ENCODE data around the gene RNGTT.

RNGTT gene

DNA sequence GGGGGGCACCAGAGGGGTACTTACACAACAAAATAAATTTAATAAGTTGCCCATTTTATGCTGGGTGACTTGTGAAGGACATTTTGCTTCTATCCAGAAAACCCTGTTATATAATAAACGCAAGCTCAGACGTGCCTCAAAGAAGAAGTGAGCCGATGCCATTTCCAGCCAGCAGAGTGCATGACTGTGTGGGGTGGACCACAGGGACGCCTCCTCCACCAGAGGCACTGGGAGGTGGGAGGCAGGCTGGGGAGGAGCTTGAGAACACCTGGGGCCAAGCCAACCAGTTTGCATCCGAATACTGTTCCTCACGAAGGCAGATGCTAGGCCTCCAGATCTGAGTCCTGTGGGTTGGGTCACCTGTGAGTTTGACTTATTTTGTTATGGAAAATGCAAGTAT lies 363.8 kb downstream of the RNGTT start:
- no peaks in the 10 kb centered on the region for H4K20me1 ChIP-seq
- no peak overlapping the region for H3K9ac ChIP-seq
- no peak for TF ChIP-seq Cebpa-rat (IDR thresholded peaks at IDR 0.05)
- 0 out of 2 replicates have a peak, but pooled peaks cover 6% of the 10 kb centered on the region for H3K9me3 ChIP-seq
- no peak overlapping the region for H3K4me3 ChIP-seq
- H3K27ac ChIP-seq = no peak overlapping the region
- peaks cover 38% of the 10 kb centered on the region for H3K4me1 ChIP-seq
- no peaks in the 10 kb centered on the region for H3K27me3 ChIP-seq
- H3K36me3 ChIP-seq = no peaks in the 10 kb centered on the region
- peak overlapping the region; percentile 54 for H3K4me2 ChIP-seq

DNA sequence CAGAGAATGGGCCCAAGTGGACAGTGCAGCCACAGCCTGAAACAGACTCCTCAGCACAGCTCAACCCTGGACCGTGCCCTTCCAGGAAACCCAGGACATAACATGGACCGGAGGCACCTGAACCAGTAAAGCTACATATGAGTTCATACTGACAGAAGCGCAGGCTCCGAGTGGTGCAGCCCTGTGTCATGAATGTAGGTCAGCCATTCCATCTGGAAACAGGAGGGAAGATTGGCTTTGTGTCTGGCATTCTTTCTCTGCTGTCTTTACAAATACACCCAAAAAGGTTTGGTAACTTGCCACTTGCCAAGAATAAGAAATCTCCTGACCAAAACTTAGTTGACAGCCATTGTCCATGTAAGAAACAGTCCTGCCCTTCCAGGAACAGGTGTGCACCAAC lies 366.6 kb downstream of the RNGTT start:
- no peak overlapping the region for H3K9ac ChIP-seq
- no peak overlapping the region for H3K4me2 ChIP-seq
- H3K4me3 ChIP-seq = no peak overlapping the region
- H3K4me1 ChIP-seq = peaks cover 52% of the 10 kb centered on the region
- H3K27ac ChIP-seq = no peak overlapping the region
- H3K36me3 ChIP-seq = no peaks in the 10 kb centered on the region
- no peaks in the 10 kb centered on the region for H4K20me1 ChIP-seq
- H3K27me3 ChIP-seq = no peaks in the 10 kb centered on the region
- no peak for TF ChIP-seq Cebpa-rat (IDR thresholded peaks at IDR 0.05)
- peaks cover 26% of the 10 kb centered on the region for H3K9me3 ChIP-seq

DNA sequence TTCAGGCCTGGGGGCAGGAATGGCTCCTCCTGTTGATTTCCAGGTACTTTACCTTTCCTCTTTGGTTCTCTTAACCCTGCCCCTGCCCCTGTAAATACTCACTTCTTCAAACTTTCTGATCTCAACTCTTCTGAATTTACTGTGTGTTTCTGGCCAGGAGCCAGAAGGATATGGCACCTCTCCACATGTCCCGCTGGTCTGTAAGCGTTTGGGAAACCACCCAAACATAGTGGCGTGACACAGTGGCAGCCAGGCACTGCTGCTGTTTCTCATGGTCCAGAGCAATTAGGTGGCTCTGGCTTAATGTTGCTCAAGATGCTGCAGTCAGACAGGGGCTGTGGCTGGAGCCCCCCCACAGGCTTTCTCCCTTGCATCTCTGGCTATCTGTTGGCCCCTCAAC lies 374.5 kb downstream of the RNGTT start:
- H3K9me3 ChIP-seq = peaks cover 39% of the 10 kb centered on the region
- no peak for TF ChIP-seq Cebpa-rat (IDR thresholded peaks at IDR 0.05)
- H4K20me1 ChIP-seq = no peaks in the 10 kb centered on the region
- peaks cover 52% of the 10 kb centered on the region for H3K4me1 ChIP-seq
- no peak overlapping the region; the same call in 1 of the 2 replicates for H3K9ac ChIP-seq
- H3K27me3 ChIP-seq = no peaks in the 10 kb centered on the region
- H3K27ac ChIP-seq = peak overlapping the region; percentile 69; the same call in 1 of the 2 replicates
- no peak overlapping the region for H3K4me3 ChIP-seq
- no peaks in the 10 kb centered on the region for H3K36me3 ChIP-seq
- peak overlapping the region; percentile 69 for H3K4me2 ChIP-seq

DNA sequence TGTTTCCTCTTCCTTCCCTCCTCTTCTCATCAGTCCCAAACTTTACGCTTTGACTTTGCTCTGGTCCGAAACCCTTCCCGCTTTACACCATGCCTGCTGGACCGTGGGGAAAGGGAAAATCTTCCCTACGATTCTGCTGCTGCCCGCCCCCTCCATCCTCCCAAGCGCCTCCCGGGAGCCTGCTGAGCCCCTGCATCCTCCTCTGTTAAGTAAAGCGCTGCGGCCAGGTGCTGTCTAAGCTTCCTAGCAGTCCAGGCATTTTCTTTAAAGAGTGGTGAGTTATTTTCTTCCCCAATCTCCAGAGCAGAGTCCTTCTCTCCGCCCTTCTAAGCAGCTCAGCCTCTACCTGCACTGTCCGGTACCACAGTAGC lies 376.3 kb downstream of the RNGTT start:
- Histone ChIP-seq H3K36me3 (no peaks in the 10 kb centered on the region), H3K4me1 (peaks cover 41% of the 10 kb centered on the region), H3K4me2 (no peak overlapping the region), H4K20me1 (no peaks in the 10 kb centered on the region), H3K4me3 (no peak overlapping the region), H3K9ac (no peak overlapping the region), H3K27me3 (no peaks in the 10 kb centered on the region), H3K27ac (no peak overlapping the region), H3K9me3 (peaks cover 35% of the 10 kb centered on the region)
- TF ChIP-seq Cebpa-rat (IDR thresholded peaks at IDR 0.05) = no peak

DNA sequence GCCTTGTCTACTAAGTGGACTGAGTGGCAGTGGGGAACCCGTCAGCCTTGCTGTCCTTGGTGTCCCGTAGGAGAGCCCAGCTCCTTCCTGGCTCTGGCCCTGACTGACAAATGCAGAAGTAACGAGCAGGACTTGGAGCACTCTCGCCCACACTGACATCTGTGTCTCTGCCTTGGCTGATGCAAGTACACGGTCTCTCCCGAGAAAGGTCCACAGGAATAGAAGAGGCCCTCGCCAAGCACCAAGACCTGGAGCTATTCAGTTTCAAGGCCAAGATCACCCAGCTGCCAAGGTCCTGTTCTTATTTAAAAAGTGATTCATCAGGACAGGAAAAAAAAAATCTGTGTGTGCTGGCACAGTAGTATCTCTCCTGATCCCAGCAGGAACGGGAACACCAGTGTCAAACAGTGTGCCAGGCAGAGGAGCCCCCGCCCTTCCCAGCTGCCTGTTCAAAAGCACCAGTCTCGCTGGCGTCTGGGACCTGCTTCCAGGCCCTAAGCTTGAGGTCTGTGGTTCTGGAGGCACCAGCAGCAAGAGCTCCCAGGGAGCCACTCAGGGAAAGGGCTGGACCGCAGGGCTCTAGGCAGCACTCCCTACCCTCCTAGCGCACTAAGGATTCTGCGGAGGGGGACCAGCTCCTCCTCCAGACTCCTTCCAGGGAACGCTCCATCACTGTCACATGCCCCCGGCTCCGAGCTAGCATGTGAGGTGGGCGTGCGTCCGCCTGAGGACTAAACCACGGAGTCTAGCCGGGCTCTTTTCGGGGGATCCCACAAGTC lies 376.9 kb downstream of the RNGTT start:
- H4K20me1 ChIP-seq = no peaks in the 10 kb centered on the region
- H3K4me1 ChIP-seq = peaks cover 35% of the 10 kb centered on the region
- H3K9me3 ChIP-seq = peaks cover 34% of the 10 kb centered on the region
- H3K27me3 ChIP-seq = no peaks in the 10 kb centered on the region
- H3K9ac ChIP-seq = no peak overlapping the region
- no peak overlapping the region for H3K4me2 ChIP-seq
- TF ChIP-seq Cebpa-rat (IDR thresholded peaks at IDR 0.05) = no peak
- H3K27ac ChIP-seq = no peak overlapping the region
- no peak overlapping the region for H3K4me3 ChIP-seq
- no peaks in the 10 kb centered on the region for H3K36me3 ChIP-seq

DNA sequence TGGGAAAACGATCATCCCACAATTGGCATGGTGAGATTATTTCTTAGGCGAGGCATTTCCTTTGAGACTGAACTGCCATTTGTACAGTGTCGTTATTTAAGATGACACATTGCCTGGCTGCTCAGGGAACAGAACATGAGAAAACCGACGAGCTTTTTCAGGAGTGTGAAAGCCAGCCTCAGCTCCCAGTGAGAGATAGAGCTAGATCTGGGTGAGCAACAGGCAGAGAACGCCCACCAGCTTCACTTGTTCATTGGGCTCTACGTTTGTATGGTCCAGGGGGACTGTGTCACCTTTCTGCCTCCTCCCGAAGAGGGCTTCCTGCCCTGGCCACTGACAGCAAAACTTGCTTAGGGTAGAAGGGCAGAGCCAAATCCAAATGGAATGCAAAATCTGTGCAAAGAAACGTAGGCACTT lies 378.1 kb downstream of the RNGTT start:
- no peaks in the 10 kb centered on the region for H4K20me1 ChIP-seq
- H3K27me3 ChIP-seq = no peaks in the 10 kb centered on the region
- no peak for TF ChIP-seq Cebpa-rat (IDR thresholded peaks at IDR 0.05)
- no peak overlapping the region for H3K27ac ChIP-seq
- peaks cover 34% of the 10 kb centered on the region for H3K9me3 ChIP-seq
- H3K4me1 ChIP-seq = peaks cover 22% of the 10 kb centered on the region
- no peaks in the 10 kb centered on the region for H3K36me3 ChIP-seq
- no peak overlapping the region for H3K4me3 ChIP-seq
- H3K9ac ChIP-seq = no peak overlapping the region
- no peak overlapping the region for H3K4me2 ChIP-seq

DNA sequence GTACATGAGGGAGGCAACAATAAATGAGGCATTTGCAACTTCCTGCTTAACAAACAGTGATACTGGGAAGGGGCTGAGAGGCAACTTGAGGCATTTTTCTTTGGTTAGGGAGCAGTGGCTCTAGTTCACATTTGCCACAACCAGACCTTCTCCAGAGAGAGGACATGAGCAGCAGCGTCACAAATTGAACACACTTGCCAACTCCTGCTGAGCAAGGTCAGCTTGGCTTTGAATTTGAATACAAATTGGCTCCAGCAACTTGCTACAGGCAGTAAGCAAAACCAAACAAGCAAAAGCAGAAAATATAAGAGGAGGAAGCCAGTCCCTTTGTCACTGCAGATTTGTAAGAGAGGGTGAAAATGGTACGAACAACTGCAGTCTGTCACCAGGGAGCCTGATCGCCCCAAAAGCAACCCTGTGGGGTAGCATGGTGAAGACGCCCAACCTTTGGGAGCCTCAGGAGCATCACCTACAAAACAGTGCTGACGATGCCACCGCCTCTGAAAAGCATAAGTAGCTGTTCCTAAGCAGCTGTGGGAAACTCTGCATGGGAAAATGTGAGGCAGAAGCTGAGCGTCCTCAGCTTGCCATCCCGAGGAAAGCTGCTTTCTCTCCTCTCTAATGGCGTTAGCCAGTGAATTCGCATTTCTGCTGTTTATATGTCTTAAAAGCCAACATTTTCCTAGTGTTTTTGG lies 378.7 kb downstream of the RNGTT start:
- Histone ChIP-seq H3K27me3 (no peaks in the 10 kb centered on the region), H3K9me3 (peaks cover 34% of the 10 kb centered on the region)
- TF ChIP-seq Cebpa-rat (IDR thresholded peaks at IDR 0.05) = no peak

DNA sequence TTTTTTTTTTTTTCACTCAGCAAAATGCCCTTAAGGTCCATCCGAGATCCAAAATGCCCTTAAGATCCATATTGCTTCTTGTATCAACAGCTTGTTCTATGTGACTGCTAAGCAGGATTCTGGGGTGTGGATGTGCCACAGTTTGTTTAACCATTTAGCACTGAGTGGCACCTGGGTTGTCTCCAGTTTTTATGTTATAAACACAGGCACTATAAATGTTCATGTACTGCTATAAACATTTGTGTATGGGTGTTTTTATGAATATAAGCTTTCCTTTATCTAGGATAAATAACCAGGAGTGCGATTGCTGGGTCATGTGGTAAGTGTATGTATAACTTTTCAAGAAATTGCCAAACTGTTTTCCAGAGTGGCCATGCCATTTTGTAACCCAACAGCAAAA lies 386.0 kb downstream of the RNGTT start:
- Histone ChIP-seq H4K20me1 (no peaks in the 10 kb centered on the region), H3K36me3 (no peaks in the 10 kb centered on the region), H3K27me3 (no peaks in the 10 kb centered on the region), H3K9ac (no peak overlapping the region), H3K4me2 (no peak overlapping the region), H3K27ac (no peak overlapping the region), H3K4me1 (no peaks in the 10 kb centered on the region), H3K9me3 (peaks cover 2% of the 10 kb centered on the region), H3K4me3 (no peak overlapping the region)
- no peak for TF ChIP-seq Cebpa-rat (IDR thresholded peaks at IDR 0.05)

More for the DNA sequence above, 378.7 kb downstream of the RNGTT start:
- H3K4me1 ChIP-seq = peaks cover 17% of the 10 kb centered on the region
- H3K9ac ChIP-seq = no peak overlapping the region
- H3K36me3 ChIP-seq = no peaks in the 10 kb centered on the region
- H4K20me1 ChIP-seq = no peaks in the 10 kb centered on the region
- no peak overlapping the region for H3K4me3 ChIP-seq
- H3K4me2 ChIP-seq = no peak overlapping the region
- H3K27ac ChIP-seq = no peak overlapping the region

DNA sequence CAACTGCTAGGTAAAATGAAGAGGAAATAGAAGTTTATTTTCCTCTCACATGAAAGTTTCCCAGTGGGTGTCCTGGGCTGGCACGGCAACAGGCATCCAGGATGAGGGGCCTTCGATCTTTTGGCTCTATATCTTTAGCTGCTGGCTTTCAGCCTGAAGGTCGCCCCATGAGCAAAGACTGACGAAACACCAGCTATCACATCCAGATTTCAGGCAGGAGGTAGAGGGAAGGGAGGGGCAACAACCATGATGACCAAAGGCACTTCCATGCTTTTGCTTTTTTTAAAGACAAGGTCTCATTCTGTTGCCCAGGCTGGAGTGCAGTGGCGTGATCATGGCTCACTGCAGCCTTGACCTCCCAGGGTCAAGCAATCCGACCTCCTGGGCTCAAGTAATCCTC lies 387.9 kb downstream of the RNGTT start:
- Histone ChIP-seq H3K4me1 (no peaks in the 10 kb centered on the region), H3K36me3 (no peaks in the 10 kb centered on the region), H3K4me3 (no peak overlapping the region), H3K27ac (no peak overlapping the region), H4K20me1 (no peaks in the 10 kb centered on the region), H3K9me3 (peaks cover 12% of the 10 kb centered on the region), H3K27me3 (no peaks in the 10 kb centered on the region), H3K9ac (no peak overlapping the region), H3K4me2 (no peak overlapping the region)
- TF ChIP-seq Cebpa-rat (IDR thresholded peaks at IDR 0.05) = no peak

DNA sequence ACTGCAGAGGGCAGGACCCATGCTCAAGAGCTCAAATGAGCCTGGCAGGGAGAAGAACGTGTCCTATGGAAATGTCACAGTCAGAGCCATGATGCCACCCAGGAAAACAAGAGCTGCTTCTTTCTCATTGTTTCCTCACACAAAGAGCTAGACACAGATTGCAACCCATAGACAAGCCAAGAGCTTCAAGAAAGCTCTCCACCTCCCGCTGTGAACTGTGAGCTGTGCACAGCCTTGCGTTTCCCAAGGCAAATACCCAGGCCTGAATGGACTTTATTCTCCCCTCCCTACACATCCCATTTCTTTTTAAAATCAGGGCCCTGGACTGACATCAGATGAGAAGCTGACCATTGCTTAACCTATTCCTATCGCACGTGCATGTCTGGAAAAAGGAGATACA lies 388.8 kb downstream of the RNGTT start:
- Histone ChIP-seq H3K27me3 (no peaks in the 10 kb centered on the region), H3K4me3 (no peak overlapping the region), H3K27ac (no peak overlapping the region), H3K9ac (no peak overlapping the region), H4K20me1 (no peaks in the 10 kb centered on the region), H3K36me3 (peaks cover 6% of the 10 kb centered on the region; the same call in 1 of the 2 replicates), H3K4me1 (no peaks in the 10 kb centered on the region), H3K9me3 (peaks cover 21% of the 10 kb centered on the region), H3K4me2 (no peak overlapping the region)
- no peak for TF ChIP-seq Cebpa-rat (IDR thresholded peaks at IDR 0.05)
